Uterus (tissue), 2 donors: Measurements from ENCODE around the gene CACNA2D1.
"Not testable (repeated sequence)": the region's sequence is repeated elsewhere in the genome, so short reads cannot be mapped to it uniquely, and the experiment has no call there.

Experiments used
- POLR2A ChIP-seq, 2 donors: fragments of 450-650 bp; IDR thresholded peaks; one replicate each; pipeline ENCODE4 v1.6.1; 2016; ENCODE audit warnings: antibody characterized with exemption in 2 of 2, mild to moderate bottlenecking in 1 of 2, moderate library complexity in 1 of 2
- TF ChIP-seq, protein P1 (sequence below), 4 experiments: fragments of 200-600 bp in 2 of 4; fragments of 450-650 bp in 2 of 4; sonication (generic) in 2 of 4; IDR thresholded peaks; one replicate each; pipeline ENCODE4 v1.5.1; 2016 to 2019; ENCODE audit warnings: antibody characterized with exemption in 4 of 4, mild to moderate bottlenecking in 2 of 4, moderate library complexity in 1 of 4

DNA sequence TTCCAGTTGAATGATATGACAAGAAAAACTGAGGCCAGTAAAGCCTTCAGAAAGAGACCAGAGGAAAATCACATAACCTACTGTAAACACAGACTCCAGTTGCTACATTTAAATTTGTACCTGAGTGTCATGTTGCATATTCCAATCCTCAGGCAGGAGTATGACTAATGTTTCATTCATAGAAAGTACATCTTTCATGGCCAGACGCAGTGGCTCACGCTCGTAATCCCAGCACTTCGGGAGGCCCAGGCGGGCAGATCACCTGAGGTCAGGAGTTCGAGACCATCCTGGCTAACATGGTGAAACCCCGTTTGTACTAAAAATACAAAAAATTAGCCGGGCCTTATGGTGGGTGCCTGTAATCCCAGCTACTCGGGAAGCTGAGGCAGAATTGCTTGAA is 429.0 kb downstream of the CACNA2D1 start:
- TF ChIP-seq, protein P1, sequence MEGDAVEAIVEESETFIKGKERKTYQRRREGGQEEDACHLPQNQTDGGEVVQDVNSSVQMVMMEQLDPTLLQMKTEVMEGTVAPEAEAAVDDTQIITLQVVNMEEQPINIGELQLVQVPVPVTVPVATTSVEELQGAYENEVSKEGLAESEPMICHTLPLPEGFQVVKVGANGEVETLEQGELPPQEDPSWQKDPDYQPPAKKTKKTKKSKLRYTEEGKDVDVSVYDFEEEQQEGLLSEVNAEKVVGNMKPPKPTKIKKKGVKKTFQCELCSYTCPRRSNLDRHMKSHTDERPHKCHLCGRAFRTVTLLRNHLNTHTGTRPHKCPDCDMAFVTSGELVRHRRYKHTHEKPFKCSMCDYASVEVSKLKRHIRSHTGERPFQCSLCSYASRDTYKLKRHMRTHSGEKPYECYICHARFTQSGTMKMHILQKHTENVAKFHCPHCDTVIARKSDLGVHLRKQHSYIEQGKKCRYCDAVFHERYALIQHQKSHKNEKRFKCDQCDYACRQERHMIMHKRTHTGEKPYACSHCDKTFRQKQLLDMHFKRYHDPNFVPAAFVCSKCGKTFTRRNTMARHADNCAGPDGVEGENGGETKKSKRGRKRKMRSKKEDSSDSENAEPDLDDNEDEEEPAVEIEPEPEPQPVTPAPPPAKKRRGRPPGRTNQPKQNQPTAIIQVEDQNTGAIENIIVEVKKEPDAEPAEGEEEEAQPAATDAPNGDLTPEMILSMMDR (IDR thresholded peaks at IDR 0.05): not testable (repeated sequence)
- TF ChIP-seq POLR2A (IDR thresholded peaks at IDR 0.05): not testable (repeated sequence)
